Right atrium auricular region (tissue), 2 donors: ENCODE results near the gene GPR37L1. TPM values are rescaled to one million over a fixed set of nuclear protein-coding genes. Genes with fewer than 3 reads are reported as not detected.

ENCODE experiments used
- DNase-seq: peaks from one replicate; pipeline ENCODE4 v3.0.0-alpha.2; 2019; ENCODE audit warnings: low spot score
- H3K27ac ChIP-seq, 2 donors: fragments of 200-600 bp; sonication (generic); 1 replicate in 1 of 2; 2 replicates in 1 of 2; pipeline ENCODE4 v1.5.1; 2016 to 2019
- H3K27me3 ChIP-seq, 2 donors: fragments of 200-600 bp; sonication (generic); one replicate each; pipeline versions ENCODE4 v1.5.1 to v1.6.0; 2017 to 2019
- H3K36me3 ChIP-seq: fragments of 200-600 bp; sonication (generic); one replicate; pipeline ENCODE4 v1.5.1; 2016
- H3K4me1 ChIP-seq, 2 donors: fragments of 200-600 bp; sonication (generic); one replicate each; pipeline versions ENCODE4 v1.5.1 to v1.6.0; 2017 to 2019
- H3K4me3 ChIP-seq, 2 donors: fragments of 200-600 bp; sonication (generic); 1 replicate in 1 of 2; 2 replicates in 1 of 2; pipeline ENCODE4 v1.5.1; 2017 to 2019; ENCODE audit warnings: mild to moderate bottlenecking in 1 of 2, moderate library complexity in 1 of 2
- H3K9me3 ChIP-seq, 2 donors: fragments of 200-600 bp; sonication (generic); one replicate each; pipeline ENCODE4 v1.5.1; 2019
- total RNA-seq, 2 donors: library from RNA; depleted of rRNA; stranded (reverse); fragments of >200 nt; gene quantifications; one replicate each; pipeline ENCODE4 v1.1.0, GENCODE V29; 2016
- TF ChIP-seq, protein P1 (sequence below), 2 donors: fragments of 200-600 bp; sonication (generic); IDR thresholded peaks; one replicate each; pipeline ENCODE4 v1.5.1; 2019; ENCODE audit warnings: antibody characterized with exemption in 2 of 2

GPR37L1 gene
- total RNA-seq, 2 donors from 2014 or later, result 0.07 TPM; not detected in 1

DNA sequence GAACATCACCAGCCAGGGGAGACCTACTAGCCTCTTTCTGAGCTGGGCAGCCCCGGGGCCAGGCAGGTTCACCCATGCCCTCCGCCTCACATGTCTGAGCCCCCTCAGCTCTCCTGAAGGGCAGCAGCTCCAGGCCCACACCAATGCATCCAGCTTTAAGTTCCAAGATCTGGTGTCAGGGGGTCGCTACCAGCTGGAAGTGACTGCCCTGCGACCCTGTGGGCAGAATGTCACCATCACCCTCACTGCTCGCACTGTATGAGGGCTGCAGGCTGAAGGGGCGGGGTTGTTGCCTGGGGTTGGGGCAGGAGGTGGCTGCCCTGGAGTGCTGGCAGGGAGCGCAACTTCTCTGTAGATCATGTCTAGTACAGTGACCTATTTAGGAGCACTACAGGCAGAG is 46.1 kb downstream of the GPR37L1 start:
- H3K9me3 ChIP-seq, result no peaks in the 10 kb centered on the region
- TF ChIP-seq, protein P1, sequence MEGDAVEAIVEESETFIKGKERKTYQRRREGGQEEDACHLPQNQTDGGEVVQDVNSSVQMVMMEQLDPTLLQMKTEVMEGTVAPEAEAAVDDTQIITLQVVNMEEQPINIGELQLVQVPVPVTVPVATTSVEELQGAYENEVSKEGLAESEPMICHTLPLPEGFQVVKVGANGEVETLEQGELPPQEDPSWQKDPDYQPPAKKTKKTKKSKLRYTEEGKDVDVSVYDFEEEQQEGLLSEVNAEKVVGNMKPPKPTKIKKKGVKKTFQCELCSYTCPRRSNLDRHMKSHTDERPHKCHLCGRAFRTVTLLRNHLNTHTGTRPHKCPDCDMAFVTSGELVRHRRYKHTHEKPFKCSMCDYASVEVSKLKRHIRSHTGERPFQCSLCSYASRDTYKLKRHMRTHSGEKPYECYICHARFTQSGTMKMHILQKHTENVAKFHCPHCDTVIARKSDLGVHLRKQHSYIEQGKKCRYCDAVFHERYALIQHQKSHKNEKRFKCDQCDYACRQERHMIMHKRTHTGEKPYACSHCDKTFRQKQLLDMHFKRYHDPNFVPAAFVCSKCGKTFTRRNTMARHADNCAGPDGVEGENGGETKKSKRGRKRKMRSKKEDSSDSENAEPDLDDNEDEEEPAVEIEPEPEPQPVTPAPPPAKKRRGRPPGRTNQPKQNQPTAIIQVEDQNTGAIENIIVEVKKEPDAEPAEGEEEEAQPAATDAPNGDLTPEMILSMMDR (IDR thresholded peaks at IDR 0.05), result no peak
- no peaks in the 10 kb centered on the region for H3K27me3 ChIP-seq
- DNase-seq, result no peak
- H3K36me3 ChIP-seq, result no peaks in the 10 kb centered on the region
- no peaks in the 10 kb centered on the region for H3K4me1 ChIP-seq
- no peak overlapping the region for H3K27ac ChIP-seq
- H3K4me3 ChIP-seq, result no peak overlapping the region

DNA sequence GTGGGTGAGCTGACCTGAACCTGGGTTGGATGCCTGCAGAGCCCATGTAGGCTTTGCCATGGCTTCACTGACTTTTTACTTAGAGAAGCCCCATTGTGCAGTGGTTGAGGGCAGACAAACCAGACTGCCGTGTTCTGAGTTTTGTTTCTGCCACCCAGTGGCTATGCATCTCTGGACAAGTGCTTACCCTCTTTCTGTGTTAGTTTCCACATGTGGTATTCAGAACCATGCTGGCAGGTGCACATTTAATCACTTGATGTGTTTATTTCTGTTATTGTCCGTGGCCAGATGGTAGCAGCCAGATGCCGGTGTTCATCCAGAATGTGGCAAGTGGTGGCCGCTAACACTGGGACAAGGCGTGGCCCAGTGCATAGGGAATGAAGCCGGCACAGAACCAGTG is 48.0 kb downstream of the GPR37L1 start:
- Histone ChIP-seq H3K27ac (no peak overlapping the region), H3K36me3 (no peaks in the 10 kb centered on the region), H3K4me1 (no peaks in the 10 kb centered on the region), H3K9me3 (no peaks in the 10 kb centered on the region), H3K27me3 (no peaks in the 10 kb centered on the region), H3K4me3 (no peak overlapping the region)
- no peak for DNase-seq
- TF ChIP-seq, protein P1 (IDR thresholded peaks at IDR 0.05), result no peak

DNA sequence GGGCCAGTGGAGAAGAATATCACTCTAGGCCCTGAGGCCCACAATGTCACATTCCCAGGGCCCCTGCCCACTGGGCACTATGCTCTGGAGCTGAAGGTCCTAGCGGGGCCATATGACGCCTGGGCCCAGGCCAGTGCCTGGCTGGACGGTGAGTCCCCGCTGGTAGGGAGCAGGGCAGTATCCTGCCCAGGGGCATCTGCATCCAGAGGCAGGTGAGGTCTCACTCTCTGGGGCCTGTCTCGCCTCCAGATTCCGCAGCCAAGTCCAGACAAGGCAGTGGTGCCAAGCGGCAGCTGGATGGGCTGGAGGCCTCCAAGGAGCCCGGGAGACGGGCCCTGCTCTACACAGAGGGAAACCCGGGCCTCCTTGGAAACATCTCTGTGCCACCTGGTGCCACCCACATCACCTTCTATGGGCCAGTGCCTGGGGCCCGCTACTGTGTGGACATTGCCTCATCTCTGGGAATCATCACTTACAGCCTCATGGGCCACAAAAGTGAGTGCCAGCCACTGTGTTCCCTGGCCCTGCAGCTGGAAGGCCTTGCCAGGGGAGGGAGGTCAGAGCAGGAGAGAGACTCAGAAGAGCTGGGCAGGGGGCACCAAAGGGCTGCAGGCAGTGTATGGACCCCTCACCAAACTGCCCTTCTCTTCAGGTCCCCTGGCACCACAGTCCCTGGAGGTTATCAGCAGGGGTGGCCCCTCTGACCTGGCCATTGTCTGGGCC is 48.7 kb downstream of the GPR37L1 start:
- TF ChIP-seq, protein P1 (IDR thresholded peaks at IDR 0.05), result no peak
- Histone ChIP-seq H3K9me3 (no peaks in the 10 kb centered on the region), H3K4me1 (no peaks in the 10 kb centered on the region), H3K4me3 (no peak overlapping the region), H3K27me3 (no peaks in the 10 kb centered on the region), H3K36me3 (no peaks in the 10 kb centered on the region), H3K27ac (no peak overlapping the region)
- no peak for DNase-seq

DNA sequence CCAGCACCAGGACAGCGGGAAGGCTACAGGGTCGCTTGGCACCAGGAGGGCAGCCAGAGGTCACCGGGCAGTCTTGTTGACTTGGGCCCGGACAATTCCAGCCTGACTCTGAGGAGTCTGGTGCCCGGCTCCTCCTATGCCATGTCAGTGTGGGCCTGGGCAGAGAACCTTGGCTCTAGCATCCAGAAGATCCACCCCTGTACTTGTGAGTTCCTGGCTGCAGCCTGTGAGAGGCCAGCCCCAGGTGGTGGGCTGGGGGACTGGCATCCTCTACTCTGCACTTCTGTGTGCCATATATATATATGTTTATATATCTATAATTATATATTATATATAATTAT is 49.3 kb downstream of the GPR37L1 start:
- H3K9me3 ChIP-seq, result no peaks in the 10 kb centered on the region
- H3K4me3 ChIP-seq, result no peak overlapping the region
- DNase-seq, result no peak
- TF ChIP-seq, protein P1 (IDR thresholded peaks at IDR 0.05), result no peak
- H3K27me3 ChIP-seq, result no peaks in the 10 kb centered on the region
- H3K27ac ChIP-seq, result no peak overlapping the region
- no peaks in the 10 kb centered on the region for H3K4me1 ChIP-seq
- H3K36me3 ChIP-seq, result no peaks in the 10 kb centered on the region

DNA sequence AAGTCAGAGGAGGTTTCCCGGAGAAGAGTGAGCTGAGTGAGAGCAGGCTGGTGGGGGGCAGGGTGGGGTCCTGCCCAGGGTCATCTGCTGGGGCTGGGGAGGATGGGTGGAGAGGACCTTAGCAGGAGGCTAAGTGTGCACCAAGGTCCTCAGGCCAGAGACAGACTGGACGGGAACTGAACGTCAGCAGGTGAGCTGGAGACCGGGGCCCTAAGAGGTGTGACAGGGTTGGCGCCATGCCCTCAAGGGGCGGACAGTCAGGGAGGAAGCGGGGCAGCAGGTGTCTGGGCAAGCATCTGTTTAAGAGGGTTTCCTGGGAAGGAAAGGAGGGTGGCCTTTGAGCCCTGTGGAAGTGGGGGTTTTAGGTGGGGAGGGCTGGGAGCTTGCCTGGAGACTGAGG is 51.3 kb downstream of the GPR37L1 start:
- TF ChIP-seq, protein P1 (IDR thresholded peaks at IDR 0.05), result no peak

More for the DNA sequence above, 51.3 kb downstream of the GPR37L1 start:
- no peak overlapping the region for H3K27ac ChIP-seq
- no peaks in the 10 kb centered on the region for H3K27me3 ChIP-seq
- H3K36me3 ChIP-seq, result no peaks in the 10 kb centered on the region
- DNase-seq, result no peak
- H3K4me3 ChIP-seq, result no peak overlapping the region
- H3K4me1 ChIP-seq, result no peaks in the 10 kb centered on the region
- H3K9me3 ChIP-seq, result no peaks in the 10 kb centered on the region
